Mesenchymal stem cell (in vitro differentiated cells and primary cell): ENCODE measurements around the gene MACROD2.

Experiments used
- DNase-seq: peaks from one replicate; pipeline ENCODE4 v3.0.0-alpha.2; 2013
- H2AFZ ChIP-seq: one replicate; pipeline ENCODE4 v1.6.1; 2013; ENCODE audit warnings: low read depth, mild to moderate bottlenecking, control low read depth, inconsistent platforms, low read length, moderate library complexity
- H2AK5ac ChIP-seq: 2 replicates; pipeline ENCODE4 v1.6.1; 2013; ENCODE audit warnings: low read length, moderate library complexity, mild to moderate bottlenecking, inconsistent platforms; ENCODE audit not compliant: severe bottlenecking
- H2BK120ac ChIP-seq: one replicate; pipeline ENCODE4 v1.6.1; 2013; ENCODE audit warnings: low read depth, mild to moderate bottlenecking, inconsistent platforms, low read length, moderate library complexity
- H2BK12ac ChIP-seq, 2 experiments: one replicate each; pipeline ENCODE4 v1.6.1; 2013; ENCODE audit warnings: inconsistent platforms in 2 of 2, low read length in 2 of 2, mild to moderate bottlenecking in 2 of 2, moderate library complexity in 2 of 2, control low read depth in 1 of 2
- H2BK15ac ChIP-seq: one replicate; pipeline ENCODE4 v1.6.1; 2013; ENCODE audit warnings: mild to moderate bottlenecking, low read depth, inconsistent platforms; ENCODE audit not compliant: poor library complexity, severe bottlenecking
- H2BK5ac ChIP-seq: 2 replicates; pipeline ENCODE4 v1.6.1; 2013; ENCODE audit warnings: low read depth, mild to moderate bottlenecking, low read length, control low read depth, inconsistent platforms; ENCODE audit not compliant: poor library complexity, severe bottlenecking
- H3K14ac ChIP-seq, 2 experiments: one replicate each; pipeline ENCODE4 v1.6.1; 2013; ENCODE audit warnings: inconsistent platforms in 2 of 2, low read length in 2 of 2, control low read depth in 1 of 2, mild to moderate bottlenecking in 1 of 2, moderate library complexity in 1 of 2
- H3K18ac ChIP-seq, 2 experiments: one replicate each; pipeline ENCODE4 v1.6.1; 2013; ENCODE audit warnings: inconsistent platforms in 2 of 2, low read length in 2 of 2, control low read depth in 1 of 2, low read depth in 1 of 2, mild to moderate bottlenecking in 1 of 2
- H3K23ac ChIP-seq, 2 experiments: one replicate each; pipeline ENCODE4 v1.6.1; 2013; ENCODE audit warnings: inconsistent platforms in 2 of 2, low read length in 2 of 2, mild to moderate bottlenecking in 2 of 2, moderate library complexity in 2 of 2, control low read depth in 1 of 2
- H3K27ac ChIP-seq: 2 replicates; pipeline ENCODE4 v1.5.1; 2013; ENCODE audit warnings: mild to moderate bottlenecking, moderate library complexity, low read length, control low read depth, inconsistent platforms; ENCODE audit not compliant: poor library complexity, severe bottlenecking
- H3K27me3 ChIP-seq, 2 experiments: 2 replicates each; pipeline versions ENCODE4 v1.6.1 to v1.7.0; 2013; ENCODE audit warnings: low read length in 2 of 2, mild to moderate bottlenecking in 2 of 2, moderate library complexity in 2 of 2, control low read depth in 1 of 2, inconsistent platforms in 1 of 2; ENCODE audit not compliant: control insufficient read depth in 1 of 2, insufficient read depth in 1 of 2
- H3K36me3 ChIP-seq, 2 experiments: 2 replicates each; pipeline versions ENCODE4 v1.6.1 to v1.7.0; 2013; ENCODE audit warnings: low read length in 2 of 2, control low read depth in 1 of 2, inconsistent platforms in 1 of 2, low read depth in 1 of 2, mild to moderate bottlenecking in 1 of 2; ENCODE audit not compliant: insufficient read depth in 2 of 2, control insufficient read depth in 1 of 2
- H3K4ac ChIP-seq, 2 experiments: one replicate each; pipeline ENCODE4 v1.6.1; 2013; ENCODE audit warnings: inconsistent platforms in 2 of 2, low read length in 2 of 2, mild to moderate bottlenecking in 2 of 2, moderate library complexity in 2 of 2, control low read depth in 1 of 2, low read depth in 1 of 2
- H3K4me1 ChIP-seq: 2 replicates; pipeline ENCODE4 v1.6.1; 2013; ENCODE audit warnings: low read depth, low read length, control low read depth; ENCODE audit not compliant: control insufficient read depth, insufficient read depth
- H3K4me2 ChIP-seq: 2 replicates; pipeline ENCODE4 v1.6.1; 2013; ENCODE audit warnings: low read length, mild to moderate bottlenecking, inconsistent platforms; ENCODE audit not compliant: poor library complexity, severe bottlenecking
- H3K4me3 ChIP-seq, 2 experiments: 2 replicates each; pipeline versions ENCODE4 v1.5.1 to v1.7.0; 2013; ENCODE audit warnings: low read length in 2 of 2, mild to moderate bottlenecking in 2 of 2, control low read depth in 1 of 2, low read depth in 1 of 2; ENCODE audit not compliant: insufficient read depth in 1 of 2
- H3K79me1 ChIP-seq: replicated peaks from 2 replicates; pipeline ENCODE4 v1.6.1; 2013; ENCODE audit warnings: mild to moderate bottlenecking, control low read depth, low read length, inconsistent platforms; ENCODE audit not compliant: poor library complexity, severe bottlenecking
- H3K9ac ChIP-seq: 2 replicates; pipeline ENCODE4 v1.7.0; 2013; ENCODE audit warnings: mild to moderate bottlenecking, low read length, moderate library complexity
- H3K9me3 ChIP-seq: 2 replicates; pipeline ENCODE4 v1.7.0; 2013; ENCODE audit warnings: mild to moderate bottlenecking, low read length; ENCODE audit not compliant: control insufficient read depth
- H4K8ac ChIP-seq: one replicate; pipeline ENCODE4 v1.6.1; 2013; ENCODE audit warnings: inconsistent platforms, mild to moderate bottlenecking, low read length, moderate library complexity
- H4K91ac ChIP-seq: one replicate; pipeline ENCODE4 v1.6.1; 2013; ENCODE audit warnings: mild to moderate bottlenecking, low read length, inconsistent platforms
- WGBS: methylation state at CpG from one replicate; pipeline ENCODE4 v1.1.7; 2013; ENCODE audit warnings: mixed read lengths; 5-methylcytosine and 5-hydroxymethylcytosine counted together

MACROD2 gene

GRCh38 chr20:14633507-14633906, 638.2 kb downstream of the MACROD2 start:
- no peak overlapping the region for H3K9ac ChIP-seq
- no peak overlapping the region for H2AK5ac ChIP-seq
- no peak overlapping the region for H3K14ac ChIP-seq
- WGBS = 72% methylated on average over 5 of the region's 5 CpGs
- no peak for DNase-seq
- H2BK5ac ChIP-seq = no peak overlapping the region
- no peak overlapping the region for H3K4ac ChIP-seq
- H2AFZ ChIP-seq = no peak overlapping the region
- no peak overlapping the region for H3K4me2 ChIP-seq
- no peak overlapping the region for H4K8ac ChIP-seq
- no peaks in the 10 kb centered on the region for H3K4me1 ChIP-seq
- H2BK15ac ChIP-seq = no peak overlapping the region
- no peak overlapping the region for H3K23ac ChIP-seq
- no peaks in the 10 kb centered on the region for H3K9me3 ChIP-seq
- no peak overlapping the region for H3K4me3 ChIP-seq
- no peak overlapping the region for H4K91ac ChIP-seq
- H3K27ac ChIP-seq = no peak overlapping the region
- H3K27me3 ChIP-seq = no peaks in the 10 kb centered on the region
- no peaks in the 10 kb centered on the region for H3K79me1 ChIP-seq
- no peak overlapping the region for H2BK120ac ChIP-seq
- H3K36me3 ChIP-seq = no peaks in the 10 kb centered on the region
- H3K18ac ChIP-seq = no peak overlapping the region
- H2BK12ac ChIP-seq = no peak overlapping the region

GRCh38 chr20:14634665-14635064, 639.3 kb downstream of the MACROD2 start:
- Histone ChIP-seq H3K4ac (no peak overlapping the region), H4K91ac (no peak overlapping the region), H3K36me3 (no peaks in the 10 kb centered on the region), H2BK120ac (no peak overlapping the region), H2BK15ac (no peak overlapping the region), H3K27ac (no peak overlapping the region), H3K27me3 (no peaks in the 10 kb centered on the region), H2AK5ac (no peak overlapping the region), H3K9me3 (no peaks in the 10 kb centered on the region), H3K4me2 (no peak overlapping the region), H3K4me1 (no peaks in the 10 kb centered on the region), H3K18ac (no peak overlapping the region), H3K23ac (no peak overlapping the region), H2AFZ (no peak overlapping the region), H3K14ac (no peak overlapping the region), H2BK5ac (no peak overlapping the region), H3K9ac (no peak overlapping the region), H3K4me3 (no peak overlapping the region), H4K8ac (no peak overlapping the region), H2BK12ac (no peak overlapping the region), H3K79me1 (no peaks in the 10 kb centered on the region)
- no peak for DNase-seq

GRCh38 chr20:14637441-14637840, 642.1 kb downstream of the MACROD2 start:
- no peaks in the 10 kb centered on the region for H3K36me3 ChIP-seq
- no peak overlapping the region for H2AFZ ChIP-seq
- H3K4me2 ChIP-seq = no peak overlapping the region
- no peak overlapping the region for H4K91ac ChIP-seq
- no peak overlapping the region for H3K18ac ChIP-seq
- no peak overlapping the region for H2AK5ac ChIP-seq
- H4K8ac ChIP-seq = no peak overlapping the region
- H3K4me1 ChIP-seq = no peaks in the 10 kb centered on the region
- H3K23ac ChIP-seq = no peak overlapping the region
- no peak for DNase-seq
- 80% methylated on average over 4 of the region's 4 CpGs for WGBS
- no peak overlapping the region for H2BK5ac ChIP-seq
- H3K27me3 ChIP-seq = no peaks in the 10 kb centered on the region
- no peak overlapping the region for H2BK15ac ChIP-seq
- H3K14ac ChIP-seq = no peak overlapping the region
- no peaks in the 10 kb centered on the region for H3K79me1 ChIP-seq
- no peak overlapping the region for H2BK12ac ChIP-seq
- no peak overlapping the region for H2BK120ac ChIP-seq
- no peak overlapping the region for H3K4me3 ChIP-seq
- peaks cover 21% of the 10 kb centered on the region for H3K9me3 ChIP-seq
- H3K27ac ChIP-seq = no peak overlapping the region
- H3K9ac ChIP-seq = no peak overlapping the region
- no peak overlapping the region for H3K4ac ChIP-seq

GRCh38 chr20:14643146-14643545, 647.8 kb downstream of the MACROD2 start:
- Histone ChIP-seq H4K8ac (no peak overlapping the region), H3K27me3 (no peaks in the 10 kb centered on the region), H3K4me1 (no peaks in the 10 kb centered on the region), H3K4me2 (no peak overlapping the region), H3K14ac (no peak overlapping the region), H3K36me3 (no peaks in the 10 kb centered on the region), H2BK12ac (no peak overlapping the region), H2BK15ac (no peak overlapping the region), H2AFZ (no peak overlapping the region), H2BK120ac (no peak overlapping the region), H3K79me1 (no peaks in the 10 kb centered on the region), H2BK5ac (no peak overlapping the region), H3K9ac (no peak overlapping the region), H3K9me3 (peaks cover 25% of the 10 kb centered on the region), H3K23ac (no peak overlapping the region), H3K18ac (no peak overlapping the region), H3K4ac (no peak overlapping the region), H3K27ac (no peak overlapping the region), H4K91ac (no peak overlapping the region), H3K4me3 (no peak overlapping the region), H2AK5ac (no peak overlapping the region)
- DNase-seq = no peak
